Muscle layer of colon (tissue), 2 donors: ENCODE data around the gene CREBBP.
"Not testable (repeated sequence)": the region's sequence is repeated elsewhere in the genome, so short reads cannot be mapped to it uniquely, and the experiment has no call there.

ENCODE experiments used
- H3K27ac ChIP-seq: one replicate; pipeline ENCODE4 v1.7.0; 2013; ENCODE audit warnings: low read depth, mild to moderate bottlenecking, low read length, moderate library complexity
- H3K27me3 ChIP-seq, 2 donors: one replicate each; pipeline ENCODE4 v1.7.0; 2013; ENCODE audit warnings: low read length in 2 of 2, mild to moderate bottlenecking in 2 of 2; ENCODE audit not compliant: insufficient read depth in 2 of 2, control insufficient read depth in 1 of 2
- H3K36me3 ChIP-seq: one replicate; pipeline ENCODE4 v1.7.0; 2013; ENCODE audit warnings: mild to moderate bottlenecking, low read length; ENCODE audit not compliant: insufficient read depth
- H3K4me1 ChIP-seq: one replicate; pipeline ENCODE4 v1.7.0; 2013; ENCODE audit warnings: mild to moderate bottlenecking, low read length; ENCODE audit not compliant: insufficient read depth
- H3K4me3 ChIP-seq, 2 donors: one replicate each; pipeline ENCODE4 v1.7.0; 2013; ENCODE audit warnings: low read length in 2 of 2, low read depth in 1 of 2, mild to moderate bottlenecking in 1 of 2, moderate library complexity in 1 of 2
- H3K9ac ChIP-seq: one replicate; pipeline ENCODE4 v1.7.0; 2013; ENCODE audit warnings: low read length
- H3K9me3 ChIP-seq: one replicate; pipeline ENCODE4 v1.7.0; 2013; ENCODE audit warnings: mild to moderate bottlenecking, low read length
- donor health status: abdominal sarcoma.
- donor health status: Adenocarcinoma of cecum.

CREBBP gene

DNA sequence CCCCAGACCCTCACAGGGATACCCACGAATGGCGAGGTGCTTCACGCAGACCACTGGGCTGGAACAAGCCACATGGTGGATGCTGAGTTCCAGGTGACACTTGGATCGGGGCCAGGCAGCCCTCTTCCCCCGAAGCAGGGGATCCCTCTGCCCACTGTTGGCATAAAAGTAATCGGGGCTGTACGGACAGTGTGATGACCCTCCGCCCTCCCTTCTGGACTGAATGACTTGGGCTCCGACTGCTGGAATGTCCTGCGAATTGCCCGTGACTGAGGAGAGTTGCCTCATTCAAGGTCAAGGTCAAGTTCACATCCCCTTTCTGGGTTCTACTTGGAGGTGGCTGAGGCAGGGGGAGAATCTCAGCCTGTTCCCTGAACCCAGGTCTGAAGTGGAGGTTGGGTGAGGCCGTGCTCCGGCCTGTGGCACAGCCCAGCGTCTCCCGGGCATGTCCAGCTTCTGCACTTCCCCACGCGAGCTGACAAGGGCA is 28.5 kb upstream of the CREBBP start:
- Histone ChIP-seq H3K36me3 (no peaks in the 10 kb centered on the region), H3K27ac (no peak overlapping the region), H3K27me3 (no peaks in the 10 kb centered on the region), H3K9me3 (no peaks in the 10 kb centered on the region), H3K9ac (no peak overlapping the region), H3K4me3 (no peak overlapping the region), H3K4me1 (no peaks in the 10 kb centered on the region)

DNA sequence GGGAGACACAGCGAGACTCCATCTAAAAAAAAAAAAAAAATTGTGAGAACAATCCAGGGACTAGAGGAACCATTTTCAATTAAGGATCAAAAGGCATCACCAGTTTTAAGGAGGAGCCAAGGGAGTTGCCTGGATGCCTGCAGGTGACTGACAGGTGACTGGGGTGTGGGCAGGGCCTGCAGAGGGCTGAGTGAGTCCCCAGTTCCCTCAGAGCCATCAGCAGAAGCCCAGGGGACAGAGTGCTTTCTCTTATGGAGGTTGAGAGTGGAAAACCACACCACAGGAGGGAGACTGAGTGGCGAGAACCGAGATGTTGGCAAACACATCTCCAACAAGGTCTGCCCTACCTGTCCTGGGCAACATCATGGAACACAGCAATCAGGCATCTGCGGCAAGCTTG is 27.1 kb upstream of the CREBBP start:
- no peaks in the 10 kb centered on the region for H3K9me3 ChIP-seq
- H3K9ac ChIP-seq = no peak overlapping the region
- no peak overlapping the region for H3K4me3 ChIP-seq
- H3K4me1 ChIP-seq = no peaks in the 10 kb centered on the region
- H3K27me3 ChIP-seq = no peaks in the 10 kb centered on the region
- no peak overlapping the region for H3K27ac ChIP-seq
- H3K36me3 ChIP-seq = no peaks in the 10 kb centered on the region

DNA sequence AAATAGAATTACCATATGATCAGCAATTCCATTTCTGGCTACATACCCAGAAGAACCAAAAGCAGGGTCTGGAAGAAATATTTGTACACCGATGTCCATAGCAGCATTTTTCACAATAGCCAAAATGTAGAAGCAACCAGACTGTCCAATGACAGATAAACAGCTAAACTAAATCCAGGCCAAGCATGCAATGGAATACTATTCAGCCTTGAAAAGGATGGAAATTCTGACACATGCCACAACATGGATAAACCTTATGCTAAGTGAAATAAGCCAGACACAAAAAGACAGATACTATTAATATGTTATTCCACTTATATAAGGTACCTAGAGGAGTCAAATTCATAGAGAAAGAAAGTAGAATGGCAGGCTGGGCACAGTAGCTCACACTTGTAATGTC is 25.9 kb upstream of the CREBBP start:
- H3K4me3 ChIP-seq = no peak overlapping the region
- H3K4me1 ChIP-seq = no peaks in the 10 kb centered on the region
- no peaks in the 10 kb centered on the region for H3K36me3 ChIP-seq
- no peaks in the 10 kb centered on the region for H3K27me3 ChIP-seq
- H3K9me3 ChIP-seq = no peaks in the 10 kb centered on the region
- no peak overlapping the region for H3K9ac ChIP-seq
- no peak overlapping the region for H3K27ac ChIP-seq

DNA sequence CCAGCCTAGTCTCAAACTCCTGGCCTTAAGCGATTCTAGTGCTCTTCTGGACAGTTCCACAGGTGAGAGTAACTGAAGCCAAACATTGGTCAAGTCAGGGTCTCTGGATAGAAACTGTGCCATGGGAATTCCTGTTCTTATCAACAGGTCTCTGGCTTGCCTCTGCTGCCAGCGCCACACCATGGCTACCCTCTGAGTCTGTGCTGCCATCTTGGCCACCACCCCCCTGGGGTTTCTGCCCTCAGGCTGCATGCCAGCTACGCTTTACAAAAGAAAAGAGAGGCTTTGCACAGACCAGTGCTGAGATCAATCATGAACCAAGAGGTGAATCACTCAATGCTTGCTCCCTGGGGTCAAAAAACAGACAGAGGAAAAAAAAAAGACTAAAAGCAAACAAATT is 24.4 kb upstream of the CREBBP start:
- Histone ChIP-seq H3K27me3 (no peaks in the 10 kb centered on the region), H3K36me3 (no peaks in the 10 kb centered on the region), H3K9ac (no peak overlapping the region), H3K9me3 (no peaks in the 10 kb centered on the region), H3K4me3 (no peak overlapping the region), H3K27ac (no peak overlapping the region), H3K4me1 (no peaks in the 10 kb centered on the region)

DNA sequence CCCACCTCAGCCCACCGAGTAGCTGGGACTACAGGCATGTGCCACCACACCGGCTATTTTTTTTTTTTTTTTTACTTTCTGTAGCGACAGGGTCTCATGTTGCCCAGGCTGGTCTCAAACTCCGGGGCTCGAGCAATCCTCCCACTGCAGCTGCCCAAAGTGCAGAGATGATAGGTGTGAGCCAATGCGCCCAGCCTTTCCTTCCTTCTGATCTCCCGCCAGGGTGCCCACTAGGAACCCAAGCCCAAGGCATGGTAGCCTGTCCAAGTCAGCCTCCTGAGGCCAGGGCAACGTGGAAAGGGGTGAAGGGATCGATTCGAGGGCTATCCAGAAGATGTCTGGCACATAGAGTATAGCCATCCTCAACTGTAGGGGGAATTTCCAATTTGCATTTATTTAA is 9.6 kb upstream of the CREBBP start:
- no peak overlapping the region for H3K9ac ChIP-seq
- H3K27me3 ChIP-seq = no peaks in the 10 kb centered on the region
- no peak overlapping the region for H3K27ac ChIP-seq
- no peaks in the 10 kb centered on the region for H3K4me1 ChIP-seq
- H3K4me3 ChIP-seq = no peak overlapping the region
- no peaks in the 10 kb centered on the region for H3K36me3 ChIP-seq
- no peaks in the 10 kb centered on the region for H3K9me3 ChIP-seq

DNA sequence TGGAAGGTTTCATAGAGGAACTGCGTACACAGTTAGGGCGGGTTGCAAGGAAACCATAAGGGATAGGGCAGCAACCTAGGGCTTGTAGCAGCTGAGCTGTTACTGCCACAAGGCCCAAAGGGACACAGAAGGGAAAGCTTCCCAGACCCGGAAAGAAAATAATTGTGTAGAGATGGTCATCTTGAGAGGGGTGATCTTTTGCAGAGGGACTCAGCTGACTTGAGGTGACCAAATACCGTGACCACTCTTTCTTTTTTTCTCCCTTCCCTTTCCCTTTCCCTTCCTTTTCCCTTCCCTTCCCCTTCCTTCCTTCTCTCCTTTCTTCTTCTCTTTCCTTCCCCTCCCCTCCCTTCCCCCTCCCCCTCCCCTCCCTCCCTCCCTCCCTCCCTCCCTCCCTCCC is 8.5 kb upstream of the CREBBP start:
- H3K4me3 ChIP-seq = no peak overlapping the region
- H3K27me3 ChIP-seq = no peaks in the 10 kb centered on the region
- H3K36me3 ChIP-seq = no peaks in the 10 kb centered on the region
- H3K27ac ChIP-seq = no peak overlapping the region
- no peaks in the 10 kb centered on the region for H3K4me1 ChIP-seq
- no peaks in the 10 kb centered on the region for H3K9me3 ChIP-seq
- no peak overlapping the region for H3K9ac ChIP-seq

DNA sequence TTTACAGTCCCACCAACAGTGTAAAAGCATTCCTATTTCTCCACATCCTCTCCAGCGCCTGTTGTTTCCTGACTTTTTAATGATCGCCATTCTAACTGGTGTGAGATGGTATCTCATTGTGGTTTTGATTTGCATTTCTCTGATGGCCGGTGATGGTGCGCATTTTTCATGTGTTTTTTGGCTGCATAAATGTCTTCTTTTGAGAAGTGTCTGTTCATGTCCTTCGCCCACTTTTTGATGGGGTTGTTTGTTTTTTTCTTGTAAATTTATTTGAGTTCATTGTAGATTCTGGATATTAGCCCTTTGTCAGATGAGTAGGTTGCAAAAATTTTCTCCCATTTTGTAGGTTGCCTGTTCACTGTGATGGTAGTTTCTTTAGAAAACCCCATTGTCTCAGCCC is 5.5 kb upstream of the CREBBP start:
- H3K36me3 ChIP-seq, H3K27ac ChIP-seq, H3K27me3 ChIP-seq, H3K9ac ChIP-seq, H3K4me3 ChIP-seq, H3K9me3 ChIP-seq, H3K4me1 ChIP-seq: not testable (repeated sequence)

DNA sequence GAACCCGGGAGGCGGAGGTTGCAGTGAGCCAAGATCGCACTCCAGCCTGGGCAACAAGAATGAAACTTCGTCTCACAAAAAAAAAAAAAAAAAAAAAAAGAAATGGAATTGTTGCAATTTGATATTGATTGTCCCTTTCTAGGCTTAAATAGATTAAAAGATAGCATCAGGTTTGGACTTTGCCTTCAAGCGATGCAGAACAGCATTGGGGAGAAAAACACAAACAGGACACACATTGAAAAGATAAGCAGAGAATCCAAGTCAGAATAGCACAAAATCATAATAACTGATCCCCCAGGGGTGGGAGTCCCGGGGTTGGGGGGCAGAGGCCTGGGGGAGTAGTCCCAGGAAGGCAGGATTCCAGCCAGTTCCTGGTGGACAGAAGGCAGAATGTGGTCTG is 3.9 kb upstream of the CREBBP start:
- H3K9ac ChIP-seq = no peak overlapping the region
- no peak overlapping the region for H3K27ac ChIP-seq
- no peaks in the 10 kb centered on the region for H3K36me3 ChIP-seq
- no peaks in the 10 kb centered on the region for H3K9me3 ChIP-seq
- no peak overlapping the region for H3K4me3 ChIP-seq
- peaks cover 6% of the 10 kb centered on the region for H3K4me1 ChIP-seq
- no peaks in the 10 kb centered on the region for H3K27me3 ChIP-seq

DNA sequence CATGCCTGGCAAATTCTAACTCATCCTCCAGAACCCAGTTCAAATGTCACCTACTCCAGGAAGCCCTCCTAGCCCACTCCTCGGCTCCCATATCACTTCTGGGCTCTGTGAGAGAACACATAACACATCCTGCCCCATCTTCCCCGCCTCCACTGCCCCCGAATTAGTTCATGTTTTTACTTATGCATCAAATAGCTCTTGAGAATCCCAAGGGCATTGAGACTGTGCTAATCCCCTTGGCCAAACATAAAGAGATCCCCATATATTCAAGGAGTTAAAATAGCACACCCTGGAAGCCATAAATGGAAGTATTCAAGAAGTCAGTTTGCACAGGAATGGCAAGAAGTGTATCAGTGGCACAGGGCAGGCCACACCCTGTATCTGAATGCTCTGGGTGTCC is 2.0 kb upstream of the CREBBP start:
- H3K27ac ChIP-seq = no peak overlapping the region
- no peaks in the 10 kb centered on the region for H3K27me3 ChIP-seq
- no peaks in the 10 kb centered on the region for H3K9me3 ChIP-seq
- no peak overlapping the region for H3K9ac ChIP-seq
- H3K4me3 ChIP-seq = no peak overlapping the region
- peaks cover 20% of the 10 kb centered on the region for H3K4me1 ChIP-seq
- no peaks in the 10 kb centered on the region for H3K36me3 ChIP-seq

DNA sequence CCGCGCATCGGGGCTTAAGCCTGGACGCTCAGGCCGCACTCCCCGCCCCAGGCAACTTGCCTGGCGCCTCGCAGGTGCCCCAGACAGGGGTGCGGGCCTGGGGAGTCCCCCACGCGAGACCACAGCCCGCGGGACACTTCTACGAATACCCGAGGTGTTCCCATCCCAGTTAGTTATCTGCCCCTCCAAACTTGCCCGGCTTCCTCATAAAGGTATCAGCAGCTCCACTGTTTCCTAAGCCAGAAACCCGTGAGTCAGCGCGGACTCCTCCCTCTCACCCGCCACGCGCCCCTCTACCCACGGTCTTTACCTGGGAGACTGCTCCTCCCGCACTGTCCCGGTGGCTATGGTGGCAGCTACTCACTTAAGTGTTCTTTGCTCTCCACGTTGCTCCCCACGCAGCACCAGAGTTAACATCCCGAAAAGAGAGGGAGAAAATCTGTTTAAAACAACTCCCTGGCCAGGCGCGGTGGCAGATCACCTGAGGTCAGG is 1.0 kb upstream of the CREBBP start:
- peaks cover 30% of the 10 kb centered on the region for H3K4me1 ChIP-seq
- H3K27me3 ChIP-seq = no peaks in the 10 kb centered on the region
- H3K4me3 ChIP-seq = peak overlapping the region; percentile 16 to 56
- H3K27ac ChIP-seq = no peak overlapping the region
- no peaks in the 10 kb centered on the region for H3K9me3 ChIP-seq
- no peaks in the 10 kb centered on the region for H3K36me3 ChIP-seq
- H3K9ac ChIP-seq = no peak overlapping the region

DNA sequence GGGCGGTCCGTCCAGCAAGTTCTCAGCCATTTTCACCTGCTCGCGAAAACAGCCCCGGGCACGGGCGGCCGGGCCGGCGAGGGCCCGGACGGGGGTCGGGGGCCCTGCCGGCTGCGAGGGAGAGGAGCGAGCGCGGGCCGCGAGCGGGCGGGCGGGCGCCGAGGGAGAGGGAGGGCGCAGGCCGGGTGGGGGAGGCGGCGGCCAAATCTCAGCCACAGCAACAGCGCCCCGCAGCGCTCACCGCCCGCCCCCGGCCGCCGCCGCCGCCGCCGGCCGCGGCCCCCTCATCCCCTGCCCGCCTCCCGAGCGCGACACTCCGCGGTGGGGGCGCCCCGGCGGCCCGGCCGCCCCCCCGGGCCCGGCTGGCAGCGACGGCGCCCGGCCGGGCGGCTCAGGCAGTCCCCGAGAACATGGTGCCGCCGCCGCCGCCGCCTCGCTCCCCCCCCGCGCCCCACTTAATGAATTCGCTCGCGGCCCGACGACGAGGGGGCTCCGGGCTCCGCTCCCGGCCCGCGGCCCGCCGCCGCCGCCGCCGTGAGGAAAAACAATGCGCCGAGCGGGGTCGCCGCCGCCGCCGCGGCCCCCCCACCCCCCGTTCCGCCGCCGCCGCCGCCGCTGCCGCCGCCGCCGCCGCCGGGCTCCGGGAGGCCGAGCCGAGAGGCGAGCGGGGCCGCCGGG is 487 bp downstream of the CREBBP start:
- H3K27ac ChIP-seq = peak overlapping the region; percentile 51
- no peaks in the 10 kb centered on the region for H3K27me3 ChIP-seq
- H3K4me3 ChIP-seq = peak overlapping the region; percentile 76 to 95
- H3K9ac ChIP-seq = no peak overlapping the region
- no peaks in the 10 kb centered on the region for H3K36me3 ChIP-seq
- peaks cover 45% of the 10 kb centered on the region for H3K4me1 ChIP-seq
- H3K9me3 ChIP-seq = no peaks in the 10 kb centered on the region

DNA sequence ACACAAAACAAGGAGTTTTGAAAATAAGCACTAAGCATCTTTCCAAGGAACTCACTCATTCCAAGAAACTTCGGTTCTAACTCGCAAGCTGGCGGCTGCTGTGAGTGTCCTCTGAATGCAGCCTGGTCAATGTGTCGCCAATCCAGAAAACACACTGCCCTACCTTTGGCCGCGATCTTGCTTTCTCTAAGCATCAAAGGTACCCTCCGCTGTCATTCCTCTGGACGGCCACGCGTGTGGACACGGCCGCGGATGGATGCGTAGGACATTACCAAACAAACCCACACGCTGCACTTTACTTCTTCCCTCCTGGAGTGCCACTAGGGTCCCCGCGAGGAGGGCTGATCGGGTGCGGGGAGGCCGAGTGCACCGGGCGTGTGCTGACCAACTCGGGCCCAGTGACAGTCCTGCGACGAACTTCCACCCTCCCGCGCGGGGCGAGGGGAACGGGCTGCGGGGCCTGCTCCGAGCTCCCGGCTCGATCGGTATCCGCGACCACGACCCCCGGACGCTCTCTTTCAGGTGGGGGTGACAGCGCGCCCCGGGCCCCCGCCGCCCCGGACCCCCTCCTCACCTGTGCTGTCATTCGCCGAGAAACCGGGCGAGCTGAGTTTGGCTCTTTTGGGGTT is 1.1 kb downstream of the CREBBP start:
- Histone ChIP-seq H3K27me3 (no peaks in the 10 kb centered on the region), H3K27ac (peak overlapping the region; percentile 51), H3K4me3 (peak overlapping the region; percentile 76 to 95), H3K4me1 (peaks cover 52% of the 10 kb centered on the region), H3K36me3 (no peaks in the 10 kb centered on the region), H3K9me3 (no peaks in the 10 kb centered on the region), H3K9ac (peak overlapping the region; percentile 49)
